Measurements from ENCODE around the gene HADH. TPM values are rescaled to one million over a fixed set of nuclear protein-coding genes. Genes with fewer than 3 reads are reported as not detected.

The HADH gene
- total and polyA plus RNA-seq, 4 donors: 27.5 to 140 (median 94.3) TPM

DNA sequence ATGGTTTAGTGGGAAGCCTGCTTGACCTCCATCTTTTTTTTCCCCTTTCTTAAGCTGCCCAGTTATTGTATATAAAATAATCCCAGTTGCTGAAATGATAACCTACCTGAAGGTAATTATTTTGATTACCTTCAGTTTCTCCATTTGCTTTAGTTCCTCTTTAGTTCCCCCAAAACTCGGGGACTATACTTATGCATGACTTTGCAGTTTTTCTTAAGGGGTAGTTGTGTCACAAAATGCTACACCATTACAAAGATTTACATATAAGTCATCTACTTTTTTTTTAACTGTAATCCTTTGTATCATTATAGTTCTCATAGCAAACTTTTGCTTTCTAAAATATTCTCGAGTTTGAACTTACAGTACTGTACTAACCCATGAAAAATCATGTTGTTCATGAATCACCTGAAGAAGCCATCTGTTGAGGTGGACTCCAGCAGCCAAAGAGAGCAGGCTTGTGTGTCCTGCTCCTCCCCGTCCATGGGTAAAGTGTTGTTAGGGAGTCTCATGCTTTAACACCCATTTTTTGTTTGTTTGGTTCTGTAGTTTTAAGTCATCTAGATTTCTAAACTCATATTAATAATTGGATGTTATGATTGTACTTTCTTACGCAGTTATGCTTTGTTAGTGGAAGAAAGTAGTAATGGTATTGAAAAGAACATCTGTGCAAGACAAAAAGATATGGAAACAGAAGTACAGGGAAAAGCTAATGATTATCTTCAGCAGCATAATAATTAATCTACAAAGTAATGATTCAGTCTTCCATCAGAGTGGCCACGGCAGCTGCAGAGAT lies 34.6 kb downstream of the HADH start:
- DNase-seq (ENCODE audit: low spot score): no peak
- no peak overlapping the region for H3K27ac ChIP-seq (ENCODE audit: low read depth in 1 of 2, low read length in 2 of 2)
- TF ChIP-seq RXRA (IDR thresholded peaks at IDR 0.05) (no peak), SP1 (IDR thresholded peaks at IDR 0.05) (no peak), GABPA (IDR thresholded peaks at IDR 0.05 in 1 of 2, conservative IDR thresholded peaks at IDR 0.05 in 1 of 2) (no peak), EGR1 (IDR thresholded peaks at IDR 0.05; ENCODE audit: low read depth in 2 of 2) (no peak), CTCF (IDR thresholded peaks at IDR 0.05; ENCODE audit: low read depth, low read length, missing input control) (no peak), FOXA2 (IDR thresholded peaks at IDR 0.05) (no peak), FOXA1 (IDR thresholded peaks at IDR 0.05) (no peak), HNF4A (conservative IDR thresholded peaks at IDR 0.05) (no peak), HNF4G (IDR thresholded peaks at IDR 0.05) (no peak)
- TF ChIP-seq, protein P1, sequence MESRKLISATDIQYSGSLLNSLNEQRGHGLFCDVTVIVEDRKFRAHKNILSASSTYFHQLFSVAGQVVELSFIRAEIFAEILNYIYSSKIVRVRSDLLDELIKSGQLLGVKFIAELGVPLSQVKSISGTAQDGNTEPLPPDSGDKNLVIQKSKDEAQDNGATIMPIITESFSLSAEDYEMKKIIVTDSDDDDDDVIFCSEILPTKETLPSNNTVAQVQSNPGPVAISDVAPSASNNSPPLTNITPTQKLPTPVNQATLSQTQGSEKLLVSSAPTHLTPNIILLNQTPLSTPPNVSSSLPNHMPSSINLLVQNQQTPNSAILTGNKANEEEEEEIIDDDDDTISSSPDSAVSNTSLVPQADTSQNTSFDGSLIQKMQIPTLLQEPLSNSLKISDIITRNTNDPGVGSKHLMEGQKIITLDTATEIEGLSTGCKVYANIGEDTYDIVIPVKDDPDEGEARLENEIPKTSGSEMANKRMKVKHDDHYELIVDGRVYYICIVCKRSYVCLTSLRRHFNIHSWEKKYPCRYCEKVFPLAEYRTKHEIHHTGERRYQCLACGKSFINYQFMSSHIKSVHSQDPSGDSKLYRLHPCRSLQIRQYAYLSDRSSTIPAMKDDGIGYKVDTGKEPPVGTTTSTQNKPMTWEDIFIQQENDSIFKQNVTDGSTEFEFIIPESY (IDR thresholded peaks at IDR 0.05): no peak
- TF ChIP-seq, protein P2, sequence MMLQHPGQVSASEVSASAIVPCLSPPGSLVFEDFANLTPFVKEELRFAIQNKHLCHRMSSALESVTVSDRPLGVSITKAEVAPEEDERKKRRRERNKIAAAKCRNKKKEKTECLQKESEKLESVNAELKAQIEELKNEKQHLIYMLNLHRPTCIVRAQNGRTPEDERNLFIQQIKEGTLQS (IDR thresholded peaks at IDR 0.05): no peak
- no peaks in the 10 kb centered on the region for H3K27me3 ChIP-seq (ENCODE audit: control insufficient read depth in 4 of 4, insufficient read depth in 4 of 4, low read length in 3 of 4)
- H3K36me3 ChIP-seq (ENCODE audit: control insufficient read depth in 4 of 4, insufficient read depth in 3 of 4, low read depth in 1 of 4, low read length in 3 of 4): peaks cover 14 to 72% (median 60%) of the 10 kb centered on the region in 4 donors
- no peaks in the 10 kb centered on the region for H3K4me1 ChIP-seq (ENCODE audit: control insufficient read depth in 4 of 4, insufficient read depth in 4 of 4, low read length in 3 of 4)
- no peak overlapping the region for H3K9ac ChIP-seq (ENCODE audit: low read depth in 1 of 2, low read length in 2 of 2)
- H3K4me3 ChIP-seq (ENCODE audit: low read depth in 1 of 3, low read length in 3 of 3): no peak overlapping the region
- 88% methylated on average over 5 of the region's 5 CpGs for WGBS
- H3K9me3 ChIP-seq (ENCODE audit: control insufficient read depth in 4 of 4, low read length in 3 of 4): no peaks in the 10 kb centered on the region

- Histone ChIP-seq H3K27ac (ENCODE audit: low read depth in 1 of 2, low read length in 2 of 2) (no peak overlapping the region), H3K36me3 (ENCODE audit: control insufficient read depth in 4 of 4, insufficient read depth in 3 of 4, low read depth in 1 of 4, low read length in 3 of 4) (peaks cover 13 to 73% (median 57%) of the 10 kb centered on the region in 4 donors), H3K9me3 (ENCODE audit: control insufficient read depth in 4 of 4, low read length in 3 of 4) (no peaks in the 10 kb centered on the region), H3K9ac (ENCODE audit: low read depth in 1 of 2, low read length in 2 of 2) (no peak overlapping the region), H3K4me3 (ENCODE audit: low read depth in 1 of 3, low read length in 3 of 3) (no peak overlapping the region), H3K27me3 (ENCODE audit: control insufficient read depth in 4 of 4, insufficient read depth in 4 of 4, low read length in 3 of 4) (no peaks in the 10 kb centered on the region), H3K4me1 (ENCODE audit: control insufficient read depth in 4 of 4, insufficient read depth in 4 of 4, low read length in 3 of 4) (no peaks in the 10 kb centered on the region)
- no peak for DNase-seq (ENCODE audit: low spot score)
- TF ChIP-seq TAF1 (conservative IDR thresholded peaks at IDR 0.05) (no peak), FOXA2 (IDR thresholded peaks at IDR 0.05) (no peak), SP1 (IDR thresholded peaks at IDR 0.05) (no peak), HNF4A (conservative IDR thresholded peaks at IDR 0.05) (no peak), RAD21 (IDR thresholded peaks at IDR 0.05) (no peak), MAX (IDR thresholded peaks at IDR 0.05) (no peak), CTCF (IDR thresholded peaks at IDR 0.05; ENCODE audit: low read depth, low read length, missing input control) (no peak), FOXA1 (IDR thresholded peaks at IDR 0.05) (no peak), NR2F2 (IDR thresholded peaks at IDR 0.05) (no peak), GABPA (IDR thresholded peaks at IDR 0.05 in 1 of 2, conservative IDR thresholded peaks at IDR 0.05 in 1 of 2) (no peak), YY1 (IDR thresholded peaks at IDR 0.05) (no peak), RXRA (IDR thresholded peaks at IDR 0.05) (no peak), JUND (IDR thresholded peaks at IDR 0.05) (no peak), HNF4G (IDR thresholded peaks at IDR 0.05) (no peak), EGR1 (IDR thresholded peaks at IDR 0.05; ENCODE audit: low read depth in 2 of 2) (no peak)
- TF ChIP-seq, protein P1 (IDR thresholded peaks at IDR 0.05): no peak
- TF ChIP-seq, protein P3, sequence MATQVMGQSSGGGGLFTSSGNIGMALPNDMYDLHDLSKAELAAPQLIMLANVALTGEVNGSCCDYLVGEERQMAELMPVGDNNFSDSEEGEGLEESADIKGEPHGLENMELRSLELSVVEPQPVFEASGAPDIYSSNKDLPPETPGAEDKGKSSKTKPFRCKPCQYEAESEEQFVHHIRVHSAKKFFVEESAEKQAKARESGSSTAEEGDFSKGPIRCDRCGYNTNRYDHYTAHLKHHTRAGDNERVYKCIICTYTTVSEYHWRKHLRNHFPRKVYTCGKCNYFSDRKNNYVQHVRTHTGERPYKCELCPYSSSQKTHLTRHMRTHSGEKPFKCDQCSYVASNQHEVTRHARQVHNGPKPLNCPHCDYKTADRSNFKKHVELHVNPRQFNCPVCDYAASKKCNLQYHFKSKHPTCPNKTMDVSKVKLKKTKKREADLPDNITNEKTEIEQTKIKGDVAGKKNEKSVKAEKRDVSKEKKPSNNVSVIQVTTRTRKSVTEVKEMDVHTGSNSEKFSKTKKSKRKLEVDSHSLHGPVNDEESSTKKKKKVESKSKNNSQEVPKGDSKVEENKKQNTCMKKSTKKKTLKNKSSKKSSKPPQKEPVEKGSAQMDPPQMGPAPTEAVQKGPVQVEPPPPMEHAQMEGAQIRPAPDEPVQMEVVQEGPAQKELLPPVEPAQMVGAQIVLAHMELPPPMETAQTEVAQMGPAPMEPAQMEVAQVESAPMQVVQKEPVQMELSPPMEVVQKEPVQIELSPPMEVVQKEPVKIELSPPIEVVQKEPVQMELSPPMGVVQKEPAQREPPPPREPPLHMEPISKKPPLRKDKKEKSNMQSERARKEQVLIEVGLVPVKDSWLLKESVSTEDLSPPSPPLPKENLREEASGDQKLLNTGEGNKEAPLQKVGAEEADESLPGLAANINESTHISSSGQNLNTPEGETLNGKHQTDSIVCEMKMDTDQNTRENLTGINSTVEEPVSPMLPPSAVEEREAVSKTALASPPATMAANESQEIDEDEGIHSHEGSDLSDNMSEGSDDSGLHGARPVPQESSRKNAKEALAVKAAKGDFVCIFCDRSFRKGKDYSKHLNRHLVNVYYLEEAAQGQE (IDR thresholded peaks at IDR 0.05): no peak
- TF ChIP-seq, protein P2 (IDR thresholded peaks at IDR 0.05): no peak
Observed at GRCh38 chr4:108024878-108025165, 35.1 kb downstream of the HADH start.

All from liver (tissue), 9 donors.